CD14-positive monocyte (primary cell): Measurements from ENCODE around the gene RIMBP2. TPM values are rescaled to one million over a fixed set of nuclear protein-coding genes. Genes with fewer than 3 reads are reported as not detected.

Source experiments
- DNase-seq, 3 donors: peaks; one replicate each; pipeline ENCODE4 v3.0.0-alpha.2; 2011 to 2022
- H2AFZ ChIP-seq: 2 replicates; pipeline ENCODE4 v1.6.0; 2012; ENCODE audit warnings: mild to moderate bottlenecking, low read depth, low read length, inconsistent platforms; ENCODE audit not compliant: insufficient read depth, poor library complexity, severe bottlenecking
- H3K27ac ChIP-seq, 2 donors: 1 replicate in 1 of 2; 2 replicates in 1 of 2; pipeline ENCODE4 v1.5.1; 2012 to 2013; ENCODE audit warnings: low read length in 2 of 2, control low read depth in 1 of 2, inconsistent platforms in 1 of 2, low read depth in 1 of 2, mild to moderate bottlenecking in 1 of 2
- H3K27me3 ChIP-seq, 2 donors: one replicate each; pipeline versions ENCODE4 v1.6.0 to v1.6.1; 2011 to 2013; ENCODE audit warnings: low read length in 2 of 2; ENCODE audit not compliant: control insufficient read depth in 2 of 2, insufficient read depth in 2 of 2
- H3K36me3 ChIP-seq, 2 donors: replicated peaks in 1 of 2; 1 replicate in 1 of 2; 2 replicates in 1 of 2; pipeline versions ENCODE4 v1.5.1 to v1.6.1; 2012 to 2013; ENCODE audit warnings: low read length in 2 of 2, control low read depth in 1 of 2, inconsistent platforms in 1 of 2, mild to moderate bottlenecking in 1 of 2; ENCODE audit not compliant: insufficient read depth in 2 of 2, control insufficient read depth in 1 of 2
- H3K4me1 ChIP-seq, 2 donors: 1 replicate in 1 of 2; 2 replicates in 1 of 2; pipeline versions ENCODE4 v1.5.1 to v1.6.1; 2012 to 2013; ENCODE audit warnings: low read length in 2 of 2, control low read depth in 1 of 2, inconsistent platforms in 1 of 2, mild to moderate bottlenecking in 1 of 2, moderate library complexity in 1 of 2; ENCODE audit not compliant: insufficient read depth in 2 of 2, control insufficient read depth in 1 of 2
- H3K4me2 ChIP-seq: replicated peaks from 2 replicates; pipeline ENCODE3; 2012; ENCODE audit warnings: low read length, moderate library complexity, mild to moderate bottlenecking; ENCODE audit not compliant: poor library complexity, severe bottlenecking; ENCODE audit errors: extremely low read depth
- H3K4me3 ChIP-seq, 3 experiments: fragments of 200-600 bp in 1 of 3; sonication (generic) in 1 of 3; replicated peaks in 1 of 3; 1 replicate in 2 of 3; 2 replicates in 1 of 3; pipeline ENCODE4 v1.5.1; 2011 to 2013; ENCODE audit warnings: low read length in 3 of 3, mild to moderate bottlenecking in 3 of 3, control low read depth in 2 of 3, low read depth in 2 of 3, inconsistent platforms in 1 of 3, moderate library complexity in 1 of 3
- H3K79me2 ChIP-seq: 2 replicates; pipeline ENCODE4 v1.6.0; 2012; ENCODE audit warnings: mild to moderate bottlenecking, control low read depth, inconsistent platforms, low read length, moderate library complexity; ENCODE audit not compliant: insufficient read depth
- H3K9ac ChIP-seq: 2 replicates; pipeline ENCODE4 v1.6.0; 2017; ENCODE audit warnings: low read length, mild to moderate bottlenecking; ENCODE audit not compliant: insufficient read depth, poor library complexity, severe bottlenecking
- H3K9me3 ChIP-seq, 2 donors: replicated peaks in 1 of 2; 1 replicate in 1 of 2; 2 replicates in 1 of 2; pipeline versions ENCODE4 v1.5.1 to v1.6.1; 2012 to 2013; ENCODE audit warnings: low read length in 2 of 2, control low read depth in 1 of 2; ENCODE audit not compliant: control insufficient read depth in 1 of 2, insufficient read depth in 1 of 2
- H4K20me1 ChIP-seq: 2 replicates; pipeline ENCODE4 v1.6.0; 2012; ENCODE audit warnings: mild to moderate bottlenecking, low read length, control low read depth, moderate library complexity; ENCODE audit not compliant: insufficient read depth
- H3K27ac Mint-ChIP-seq, 7 donors: one replicate each; pipeline ENCODE4 v1.8.0; 2020; ENCODE audit warnings: mild to moderate bottlenecking in 7 of 7, mixed read lengths in 7 of 7, moderate library complexity in 6 of 7, inconsistent platforms in 2 of 7
- H3K27me3 Mint-ChIP-seq, 3 donors: one replicate each; pipeline ENCODE4 v1.8.0; 2021 to 2022; ENCODE audit warnings: low read depth in 3 of 3, mild to moderate bottlenecking in 3 of 3, mixed read lengths in 3 of 3, moderate library complexity in 3 of 3, inconsistent platforms in 1 of 3
- H3K36me3 Mint-ChIP-seq, 2 donors: one replicate each; pipeline ENCODE4 v1.8.0; 2020; ENCODE audit warnings: mixed read lengths in 2 of 2, inconsistent platforms in 1 of 2, mild to moderate bottlenecking in 1 of 2
- H3K4me1 Mint-ChIP-seq: one replicate; pipeline ENCODE4 v1.8.0; 2020; ENCODE audit warnings: mild to moderate bottlenecking, mixed read lengths
- H3K4me3 Mint-ChIP-seq, 2 donors: one replicate each; pipeline ENCODE4 v1.8.0; 2020; ENCODE audit warnings: mild to moderate bottlenecking in 2 of 2, mixed read lengths in 2 of 2, moderate library complexity in 1 of 2
- H3K9me3 Mint-ChIP-seq, 7 donors: one replicate each; pipeline ENCODE4 v1.8.0; 2020 to 2022; ENCODE audit warnings: mixed read lengths in 7 of 7, mild to moderate bottlenecking in 6 of 7, moderate library complexity in 6 of 7, inconsistent platforms in 2 of 7
- WGBS: methylation state at CpG from one replicate; pipeline ENCODE4 v1.1.5; 2013; ENCODE audit warnings: missing lambda C conversion rate; ENCODE audit not compliant: insufficient coverage; 5-methylcytosine and 5-hydroxymethylcytosine counted together
- intact Hi-C, 2 donors: fragments of 100-400 bp; cut with micrococcal nuclease; formaldehyde crosslinking; loops; one replicate each; pipeline versions ENCODE4 v1.15.0 to v1.15.1; 2023
- polyA plus RNA-seq, 3 donors: library from polyadenylated mRNA; depleted of rRNA in 1 of 3; unstranded in 2 of 3; stranded (reverse) in 1 of 3; fragments of 300-500 nt in 2 of 3; fragments of >200 nt in 1 of 3; fragmentation: Illumina TruSeq in 2 of 3; gene quantifications; 1 replicate in 2 of 3; 2 replicates in 1 of 3; pipeline ENCODE4 v1.2.3, GENCODE V29; 2012 to 2021
- TF ChIP-seq, protein P1 (sequence below): fragments of 200-600 bp; IDR thresholded peaks from one replicate; pipeline ENCODE4 v1.8.0; 2022; ENCODE audit warnings: antibody characterized with exemption, mild to moderate bottlenecking

The RIMBP2 gene
- polyA plus RNA-seq, 3 donors = not detected

DNA sequence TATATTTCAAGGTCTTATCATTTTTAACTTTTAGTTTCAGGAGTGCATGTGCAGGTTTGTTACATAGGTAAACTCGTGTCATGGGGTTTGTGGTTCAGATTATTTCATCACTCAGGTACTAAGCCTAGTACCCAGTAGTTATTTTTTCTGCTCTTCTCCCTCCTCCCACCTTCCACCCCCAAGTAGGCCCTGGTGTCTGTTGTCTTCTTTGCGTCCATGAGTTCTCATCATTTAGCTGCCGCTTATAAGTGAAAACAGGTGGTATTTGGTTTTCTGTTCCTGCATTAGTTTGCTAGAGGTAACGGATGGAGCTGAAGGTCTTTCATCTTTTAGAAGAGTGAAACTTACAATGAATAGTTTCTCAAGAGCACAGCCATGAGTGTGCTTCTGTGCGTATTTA is 354.0 kb downstream of the RIMBP2 start:
- no peaks in the 10 kb centered on the region for H4K20me1 ChIP-seq
- Mint-ChIP-seq H3K27ac (no peak overlapping the region), H3K4me3 (no peak overlapping the region), H3K27me3 (peaks cover 5 to 6% (median 5%) of the 10 kb centered on the region in 3 donors), H3K9me3 (peaks cover 0 to 3% (median 0%) of the 10 kb centered on the region in 7 donors), H3K4me1 (no peaks in the 10 kb centered on the region), H3K36me3 (no peaks in the 10 kb centered on the region)
- H3K27me3 ChIP-seq = no peaks in the 10 kb centered on the region
- no peaks in the 10 kb centered on the region for H3K4me1 ChIP-seq
- no peak overlapping the region for H3K4me2 ChIP-seq
- H3K79me2 ChIP-seq = no peaks in the 10 kb centered on the region
- no peaks in the 10 kb centered on the region for H3K36me3 ChIP-seq
- WGBS = 97% methylated on average over 3 of the region's 5 CpGs
- no peaks in the 10 kb centered on the region for H3K9me3 ChIP-seq
- H3K4me3 ChIP-seq = no peak overlapping the region
- H3K9ac ChIP-seq = no peak overlapping the region
- no peak overlapping the region for H3K27ac ChIP-seq
- no peak overlapping the region for H2AFZ ChIP-seq
- no peak for DNase-seq
- TF ChIP-seq, protein P1, sequence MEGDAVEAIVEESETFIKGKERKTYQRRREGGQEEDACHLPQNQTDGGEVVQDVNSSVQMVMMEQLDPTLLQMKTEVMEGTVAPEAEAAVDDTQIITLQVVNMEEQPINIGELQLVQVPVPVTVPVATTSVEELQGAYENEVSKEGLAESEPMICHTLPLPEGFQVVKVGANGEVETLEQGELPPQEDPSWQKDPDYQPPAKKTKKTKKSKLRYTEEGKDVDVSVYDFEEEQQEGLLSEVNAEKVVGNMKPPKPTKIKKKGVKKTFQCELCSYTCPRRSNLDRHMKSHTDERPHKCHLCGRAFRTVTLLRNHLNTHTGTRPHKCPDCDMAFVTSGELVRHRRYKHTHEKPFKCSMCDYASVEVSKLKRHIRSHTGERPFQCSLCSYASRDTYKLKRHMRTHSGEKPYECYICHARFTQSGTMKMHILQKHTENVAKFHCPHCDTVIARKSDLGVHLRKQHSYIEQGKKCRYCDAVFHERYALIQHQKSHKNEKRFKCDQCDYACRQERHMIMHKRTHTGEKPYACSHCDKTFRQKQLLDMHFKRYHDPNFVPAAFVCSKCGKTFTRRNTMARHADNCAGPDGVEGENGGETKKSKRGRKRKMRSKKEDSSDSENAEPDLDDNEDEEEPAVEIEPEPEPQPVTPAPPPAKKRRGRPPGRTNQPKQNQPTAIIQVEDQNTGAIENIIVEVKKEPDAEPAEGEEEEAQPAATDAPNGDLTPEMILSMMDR = no peak
- intact Hi-C loops = no loop called here

GRCh38 chr12:130357729-130358330 is 358.3 kb downstream of the RIMBP2 start:
- Histone ChIP-seq H3K9ac (no peak overlapping the region), H3K4me2 (no peak overlapping the region), H2AFZ (no peak overlapping the region), H3K4me3 (no peak overlapping the region), H3K36me3 (no peaks in the 10 kb centered on the region), H3K9me3 (no peaks in the 10 kb centered on the region), H3K27ac (no peak overlapping the region), H3K4me1 (no peaks in the 10 kb centered on the region), H3K79me2 (no peaks in the 10 kb centered on the region), H3K27me3 (no peaks in the 10 kb centered on the region), H4K20me1 (no peaks in the 10 kb centered on the region)
- H3K9me3 Mint-ChIP-seq = peaks cover 0 to 1% (median 0%) of the 10 kb centered on the region in 7 donors
- TF ChIP-seq, protein P1 = no peak
- peaks cover 4 to 9% (median 5%) of the 10 kb centered on the region in 3 donors for H3K27me3 Mint-ChIP-seq
- H3K27ac Mint-ChIP-seq = peak overlapping the region in 1 of 7 donors; percentile 52
- no peaks in the 10 kb centered on the region for H3K4me1 Mint-ChIP-seq
- no peak overlapping the region for H3K4me3 Mint-ChIP-seq
- no peaks in the 10 kb centered on the region for H3K36me3 Mint-ChIP-seq
- 70% methylated on average over 8 of the region's 14 CpGs for WGBS
- intact Hi-C loops = no loop called here
- no peak for DNase-seq
